Bronchial epithelial cell (primary cell): ENCODE data around the gene IRF9. TPM values are rescaled to one million over a fixed set of nuclear protein-coding genes. Genes with fewer than 3 reads are reported as not detected.
A peak's percentile ranks its signal among the peaks of the same experiment; 100 is the strongest.

ENCODE experiments used
- DNase-seq: peaks from one replicate; pipeline ENCODE4 v3.0.0-alpha.2; 2010; ENCODE audit warnings: low read depth
- FAIRE-seq: peaks from 2 replicates; lab custom pipeline; 2011; peaks lifted over from hg19 to GRCh38; lab: Jason Lieb, UNC
- H3K27me3 ChIP-seq: 2 replicates; pipeline ENCODE4 v1.5.1; 2011; ENCODE audit warnings: low read length; ENCODE audit not compliant: control insufficient read depth, insufficient read depth
- H3K36me3 ChIP-seq: 2 replicates; pipeline ENCODE4 v1.5.1; 2011; ENCODE audit warnings: low read length; ENCODE audit not compliant: control insufficient read depth, insufficient read depth
- H3K4me3 ChIP-seq: 2 replicates; pipeline ENCODE4 v1.5.1; 2011; ENCODE audit warnings: mild to moderate bottlenecking, low read depth, low read length, control low read depth
- CTCF ChIP-seq: IDR thresholded peaks from 2 replicates; pipeline ENCODE4 v1.5.1; 2011; ENCODE audit warnings: mild to moderate bottlenecking, moderate library complexity, low read length, control low read depth, inconsistent platforms; ENCODE audit not compliant: insufficient read depth, severe bottlenecking
- total RNA-seq: library from RNA; depleted of rRNA; stranded (reverse); fragments of >200 nt; gene quantifications from 2 replicates; pipeline ENCODE4 v1.2.1, GENCODE V29; 2014

Gene IRF9
- total RNA-seq, 1 donor from 2014 or later = 19.2 TPM

- DNase-seq (no peak), FAIRE-seq (no peak)
- no peaks in the 10 kb centered on the region for H3K27me3 ChIP-seq
- peaks cover 35% of the 10 kb centered on the region for H3K36me3 ChIP-seq
- TF ChIP-seq CTCF = no peak
- no peak overlapping the region for H3K4me3 ChIP-seq
Observed at GRCh38 chr14:24164518-24164991, 3.5 kb downstream of the IRF9 start.

- Histone ChIP-seq H3K36me3 (peaks cover 29% of the 10 kb centered on the region), H3K27me3 (no peaks in the 10 kb centered on the region), H3K4me3 (no peak overlapping the region)
- FAIRE-seq = no peak
- TF ChIP-seq CTCF = no peak
- DNase-seq = no peak
Observed at GRCh38 chr14:24165785-24166184, 4.7 kb downstream of the IRF9 start.

GRCh38 chr14:24167469-24168114, 6.5 kb downstream of the IRF9 start:
- no peak for TF ChIP-seq CTCF
- no peaks in the 10 kb centered on the region for H3K27me3 ChIP-seq
- H3K36me3 ChIP-seq = peaks cover 28% of the 10 kb centered on the region
- H3K4me3 ChIP-seq = no peak overlapping the region
- DNase-seq (no peak), FAIRE-seq (no peak)

- Histone ChIP-seq H3K36me3 (peaks cover 4% of the 10 kb centered on the region), H3K27me3 (no peaks in the 10 kb centered on the region), H3K4me3 (peak within 1 kb of the TSS; percentile 7)
- DNase-seq = peak; percentile 56
- no peak for FAIRE-seq
- no peak for TF ChIP-seq CTCF
Observed at GRCh38 chr14:24171422-24172260, 10.6 kb downstream of the IRF9 start, which contains the start of gene REC8. TSS of gene REC8 (plus strand) at chr14:24172080. CDS start at chr14:24172553, 473 bp downstream.

GRCh38 chr14:24172261-24172860, 11.3 kb downstream of the IRF9 start:
- no peaks in the 10 kb centered on the region for H3K27me3 ChIP-seq
- DNase-seq = no peak
- peaks cover 4% of the 10 kb centered on the region for H3K36me3 ChIP-seq
- no peak for TF ChIP-seq CTCF
- FAIRE-seq = no peak
- no peak overlapping the region for H3K4me3 ChIP-seq
